Eye (tissue), 1 donor: ENCODE measurements around the gene R3HCC1L.
"Not testable (repeated sequence)": the region's sequence is repeated elsewhere in the genome, so short reads cannot be mapped to it uniquely, and the experiment has no call there.

ENCODE experiments used
- DNase-seq: peaks from one replicate; pipeline ENCODE4 v3.0.0-alpha.2; 2015

The R3HCC1L gene

GRCh38 chr10:98133075-98133752 lies 1.2 kb upstream of the R3HCC1L start:
- DNase-seq, result not testable (repeated sequence)

- DNase-seq, result no peak
Observed at GRCh38 chr10:98134117-98134430, 383 bp upstream of the R3HCC1L start.

GRCh38 chr10:98135222-98135899 lies 904 bp downstream of the R3HCC1L start:
- DNase-seq, result no peak

GRCh38 chr10:98136775-98137174 lies 2.3 kb downstream of the R3HCC1L start:
- DNase-seq, result not testable (repeated sequence)

- no peak for DNase-seq
Observed at GRCh38 chr10:98138031-98138430, 3.6 kb downstream of the R3HCC1L start.

- DNase-seq, result no peak
Observed at GRCh38 chr10:98139431-98139830, 5.0 kb downstream of the R3HCC1L start.

- no peak for DNase-seq
Observed at GRCh38 chr10:98141484-98142073, 7.1 kb downstream of the R3HCC1L start.

GRCh38 chr10:98144985-98145384 lies 10.5 kb downstream of the R3HCC1L start:
- DNase-seq, result no peak

GRCh38 chr10:98149858-98150257 lies 15.4 kb downstream of the R3HCC1L start:
- DNase-seq, result no peak

GRCh38 chr10:98150544-98150943 lies 16.1 kb downstream of the R3HCC1L start:
- DNase-seq, result no peak

- not testable (repeated sequence) for DNase-seq
Observed at GRCh38 chr10:98152778-98153177, 18.3 kb downstream of the R3HCC1L start.

GRCh38 chr10:98153213-98153958 lies 18.9 kb downstream of the R3HCC1L start:
- not testable (repeated sequence) for DNase-seq

GRCh38 chr10:98154076-98154475 lies 19.6 kb downstream of the R3HCC1L start:
- no peak for DNase-seq

- no peak for DNase-seq
Observed at GRCh38 chr10:98158576-98158975, 24.1 kb downstream of the R3HCC1L start.

GRCh38 chr10:98163941-98164340 lies 29.5 kb downstream of the R3HCC1L start:
- no peak for DNase-seq

- no peak for DNase-seq
Observed at GRCh38 chr10:98167191-98167590, 32.7 kb downstream of the R3HCC1L start.

GRCh38 chr10:98168147-98168546 lies 33.7 kb downstream of the R3HCC1L start:
- DNase-seq, result peak; percentile 51

- no peak for DNase-seq
Observed at GRCh38 chr10:98168766-98169165, 34.3 kb downstream of the R3HCC1L start.

GRCh38 chr10:98169379-98169778 lies 34.9 kb downstream of the R3HCC1L start:
- DNase-seq, result no peak

- peak; percentile 75 for DNase-seq
Observed at GRCh38 chr10:98170249-98171117, 36.0 kb downstream of the R3HCC1L start.

GRCh38 chr10:98172073-98172472 lies 37.6 kb downstream of the R3HCC1L start:
- peak; percentile 40 for DNase-seq

- peak; percentile 45 for DNase-seq
Observed at GRCh38 chr10:98172495-98172894, 38.0 kb downstream of the R3HCC1L start.

- DNase-seq, result peak; percentile 91
Observed at GRCh38 chr10:98173260-98173659, 38.8 kb downstream of the R3HCC1L start.
